GM19193 (cell line): ENCODE measurements around the gene GPR146.

Experiments used
- POLR2A ChIP-seq: IDR thresholded peaks from 4 replicates; pipeline ENCODE4 v1.6.1; 2011; ENCODE audit not compliant: insufficient read depth, insufficient read length; ENCODE audit errors: extremely low read depth

The GPR146 gene

GRCh38 chr7:1098243-1099153, 54.2 kb downstream of the GPR146 start:
- TF ChIP-seq POLR2A: no peak

GRCh38 chr7:1099154-1099542, 54.8 kb downstream of the GPR146 start:
- no peak for TF ChIP-seq POLR2A

- TF ChIP-seq POLR2A: no peak
These were observed 55.3 kb downstream of the GPR146 start for GRCh38 chr7:1099637-1100036.

- no peak for TF ChIP-seq POLR2A
These were observed 56.0 kb downstream of the GPR146 start for GRCh38 chr7:1100386-1100785.

- TF ChIP-seq POLR2A: no peak
These were observed 56.7 kb downstream of the GPR146 start for GRCh38 chr7:1100834-1101562.

GRCh38 chr7:1101563-1102431, 57.5 kb downstream of the GPR146 start:
- TF ChIP-seq POLR2A: no peak

GRCh38 chr7:1103009-1103788, 58.9 kb downstream of the GPR146 start:
- TF ChIP-seq POLR2A: no peak

- no peak for TF ChIP-seq POLR2A
These were observed 59.6 kb downstream of the GPR146 start for GRCh38 chr7:1103789-1104515.

GRCh38 chr7:1104516-1105179, 60.3 kb downstream of the GPR146 start:
- TF ChIP-seq POLR2A: no peak

GRCh38 chr7:1105189-1105588, 60.8 kb downstream of the GPR146 start:
- peak; percentile 18 for TF ChIP-seq POLR2A

- TF ChIP-seq POLR2A: no peak
These were observed 61.9 kb downstream of the GPR146 start for GRCh38 chr7:1106063-1106792.

- no peak for TF ChIP-seq POLR2A
These were observed 62.6 kb downstream of the GPR146 start for GRCh38 chr7:1106793-1107421.
